Measurements from ENCODE around the gene ODAD3. TPM values are rescaled to one million over a fixed set of nuclear protein-coding genes. Genes with fewer than 3 reads are reported as not detected.

ODAD3 gene
- total and polyA plus RNA-seq, 2 of the 13 experiments (the other 11 are each of a cell fraction or from before 2014, with no cell fraction given), result 0.04 to 0.08 TPM

GRCh38 chr19:11382898-11383705, 51.8 kb downstream of the ODAD3 start (continued):
- TF ChIP-seq KDM2A (CRISPR knock-in tag; IDR thresholded peaks at IDR 0.05; ENCODE audit: borderline replicate concordance, low read depth) (peak; percentile 80; the same call in 1 of the 2 replicates), SRSF4 (IDR thresholded peaks at IDR 0.05; ENCODE audit: low read depth, low read length, poor library complexity, severe bottlenecking) (no peak), ZNF253 (CRISPR knock-in tag; IDR thresholded peaks at IDR 0.05; ENCODE audit: borderline replicate concordance) (no peak), ZNF749 (CRISPR knock-in tag; IDR thresholded peaks at IDR 0.05; ENCODE audit: borderline replicate concordance) (no peak), MXD3 (CRISPR knock-in tag; IDR thresholded peaks at IDR 0.05) (no peak), TBX2 (CRISPR knock-in tag; IDR thresholded peaks at IDR 0.05; ENCODE audit: borderline replicate concordance) (no peak), FOXA1 (IDR thresholded peaks at IDR 0.05) (no peak), FOXA1 (CRISPR knock-in tag; IDR thresholded peaks at IDR 0.05) (peak; percentile 57), SPEN (CRISPR knock-in tag; IDR thresholded peaks at IDR 0.05; ENCODE audit: low read depth) (peak; percentile 41), ZNF543 (CRISPR knock-in tag; IDR thresholded peaks at IDR 0.05) (no peak), BCL6 (CRISPR knock-in tag; IDR thresholded peaks at IDR 0.05) (peak; percentile 43), EHMT2 (IDR thresholded peaks at IDR 0.05; ENCODE audit: borderline replicate concordance, low read depth, low read length) (no peak), ZSCAN31 (CRISPR knock-in tag; IDR thresholded peaks at IDR 0.05; ENCODE audit: low read depth) (no peak), MAFK (conservative IDR thresholded peaks at IDR 0.05 in 1 of 2, IDR thresholded peaks at IDR 0.05 in 1 of 2; ENCODE audit: low read length in 2 of 2) (no peak)
- TF ChIP-seq, protein P1, sequence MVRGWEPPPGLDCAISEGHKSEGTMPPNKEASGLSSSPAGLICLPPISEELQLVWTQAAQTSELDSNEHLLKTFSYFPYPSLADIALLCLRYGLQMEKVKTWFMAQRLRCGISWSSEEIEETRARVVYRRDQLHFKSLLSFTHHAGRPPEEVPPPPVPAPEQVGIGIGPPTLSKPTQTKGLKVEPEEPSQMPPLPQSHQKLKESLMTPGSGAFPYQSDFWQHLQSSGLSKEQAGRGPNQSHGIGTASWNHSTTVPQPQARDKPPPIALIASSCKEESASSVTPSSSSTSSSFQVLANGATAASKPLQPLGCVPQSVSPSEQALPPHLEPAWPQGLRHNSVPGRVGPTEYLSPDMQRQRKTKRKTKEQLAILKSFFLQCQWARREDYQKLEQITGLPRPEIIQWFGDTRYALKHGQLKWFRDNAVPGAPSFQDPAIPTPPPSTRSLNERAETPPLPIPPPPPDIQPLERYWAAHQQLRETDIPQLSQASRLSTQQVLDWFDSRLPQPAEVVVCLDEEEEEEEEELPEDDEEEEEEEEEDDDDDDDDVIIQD (CRISPR knock-in tag; IDR thresholded peaks at IDR 0.05; ENCODE audit: low read depth), result no peak
- TF ChIP-seq, protein P2, sequence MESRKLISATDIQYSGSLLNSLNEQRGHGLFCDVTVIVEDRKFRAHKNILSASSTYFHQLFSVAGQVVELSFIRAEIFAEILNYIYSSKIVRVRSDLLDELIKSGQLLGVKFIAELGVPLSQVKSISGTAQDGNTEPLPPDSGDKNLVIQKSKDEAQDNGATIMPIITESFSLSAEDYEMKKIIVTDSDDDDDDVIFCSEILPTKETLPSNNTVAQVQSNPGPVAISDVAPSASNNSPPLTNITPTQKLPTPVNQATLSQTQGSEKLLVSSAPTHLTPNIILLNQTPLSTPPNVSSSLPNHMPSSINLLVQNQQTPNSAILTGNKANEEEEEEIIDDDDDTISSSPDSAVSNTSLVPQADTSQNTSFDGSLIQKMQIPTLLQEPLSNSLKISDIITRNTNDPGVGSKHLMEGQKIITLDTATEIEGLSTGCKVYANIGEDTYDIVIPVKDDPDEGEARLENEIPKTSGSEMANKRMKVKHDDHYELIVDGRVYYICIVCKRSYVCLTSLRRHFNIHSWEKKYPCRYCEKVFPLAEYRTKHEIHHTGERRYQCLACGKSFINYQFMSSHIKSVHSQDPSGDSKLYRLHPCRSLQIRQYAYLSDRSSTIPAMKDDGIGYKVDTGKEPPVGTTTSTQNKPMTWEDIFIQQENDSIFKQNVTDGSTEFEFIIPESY (CRISPR knock-in tag; IDR thresholded peaks at IDR 0.05), result peak; percentile 73
- TF ChIP-seq, protein P3, sequence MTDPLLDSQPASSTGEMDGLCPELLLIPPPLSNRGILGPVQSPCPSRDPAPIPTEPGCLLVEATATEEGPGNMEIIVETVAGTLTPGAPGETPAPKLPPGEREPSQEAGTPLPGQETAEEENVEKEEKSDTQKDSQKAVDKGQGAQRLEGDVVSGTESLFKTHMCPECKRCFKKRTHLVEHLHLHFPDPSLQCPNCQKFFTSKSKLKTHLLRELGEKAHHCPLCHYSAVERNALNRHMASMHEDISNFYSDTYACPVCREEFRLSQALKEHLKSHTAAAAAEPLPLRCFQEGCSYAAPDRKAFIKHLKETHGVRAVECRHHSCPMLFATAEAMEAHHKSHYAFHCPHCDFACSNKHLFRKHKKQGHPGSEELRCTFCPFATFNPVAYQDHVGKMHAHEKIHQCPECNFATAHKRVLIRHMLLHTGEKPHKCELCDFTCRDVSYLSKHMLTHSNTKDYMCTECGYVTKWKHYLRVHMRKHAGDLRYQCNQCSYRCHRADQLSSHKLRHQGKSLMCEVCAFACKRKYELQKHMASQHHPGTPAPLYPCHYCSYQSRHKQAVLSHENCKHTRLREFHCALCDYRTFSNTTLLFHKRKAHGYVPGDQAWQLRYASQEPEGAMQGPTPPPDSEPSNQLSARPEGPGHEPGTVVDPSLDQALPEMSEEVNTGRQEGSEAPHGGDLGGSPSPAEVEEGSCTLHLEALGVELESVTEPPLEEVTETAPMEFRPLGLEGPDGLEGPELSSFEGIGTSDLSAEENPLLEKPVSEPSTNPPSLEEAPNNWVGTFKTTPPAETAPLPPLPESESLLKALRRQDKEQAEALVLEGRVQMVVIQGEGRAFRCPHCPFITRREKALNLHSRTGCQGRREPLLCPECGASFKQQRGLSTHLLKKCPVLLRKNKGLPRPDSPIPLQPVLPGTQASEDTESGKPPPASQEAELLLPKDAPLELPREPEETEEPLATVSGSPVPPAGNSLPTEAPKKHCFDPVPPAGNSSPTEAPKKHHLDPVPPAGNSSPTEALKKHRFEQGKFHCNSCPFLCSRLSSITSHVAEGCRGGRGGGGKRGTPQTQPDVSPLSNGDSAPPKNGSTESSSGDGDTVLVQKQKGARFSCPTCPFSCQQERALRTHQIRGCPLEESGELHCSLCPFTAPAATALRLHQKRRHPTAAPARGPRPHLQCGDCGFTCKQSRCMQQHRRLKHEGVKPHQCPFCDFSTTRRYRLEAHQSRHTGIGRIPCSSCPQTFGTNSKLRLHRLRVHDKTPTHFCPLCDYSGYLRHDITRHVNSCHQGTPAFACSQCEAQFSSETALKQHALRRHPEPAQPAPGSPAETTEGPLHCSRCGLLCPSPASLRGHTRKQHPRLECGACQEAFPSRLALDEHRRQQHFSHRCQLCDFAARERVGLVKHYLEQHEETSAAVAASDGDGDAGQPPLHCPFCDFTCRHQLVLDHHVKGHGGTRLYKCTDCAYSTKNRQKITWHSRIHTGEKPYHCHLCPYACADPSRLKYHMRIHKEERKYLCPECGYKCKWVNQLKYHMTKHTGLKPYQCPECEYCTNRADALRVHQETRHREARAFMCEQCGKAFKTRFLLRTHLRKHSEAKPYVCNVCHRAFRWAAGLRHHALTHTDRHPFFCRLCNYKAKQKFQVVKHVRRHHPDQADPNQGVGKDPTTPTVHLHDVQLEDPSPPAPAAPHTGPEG (CRISPR knock-in tag; IDR thresholded peaks at IDR 0.05), result peak; percentile 75; the same call in 1 of the 2 replicates
